GM19025 (cell line): ENCODE results near the gene GRIN2C.

Experiments
- ATAC-seq: cut with Tn5 transposase; IDR thresholded peaks from one replicate; pipeline ENCODE4 v1.9.1; 2021; ENCODE audit warnings: mild to moderate bottlenecking, low read depth, moderate library complexity; ENCODE audit not compliant: unreplicated experiment

GRIN2C gene

DNA sequence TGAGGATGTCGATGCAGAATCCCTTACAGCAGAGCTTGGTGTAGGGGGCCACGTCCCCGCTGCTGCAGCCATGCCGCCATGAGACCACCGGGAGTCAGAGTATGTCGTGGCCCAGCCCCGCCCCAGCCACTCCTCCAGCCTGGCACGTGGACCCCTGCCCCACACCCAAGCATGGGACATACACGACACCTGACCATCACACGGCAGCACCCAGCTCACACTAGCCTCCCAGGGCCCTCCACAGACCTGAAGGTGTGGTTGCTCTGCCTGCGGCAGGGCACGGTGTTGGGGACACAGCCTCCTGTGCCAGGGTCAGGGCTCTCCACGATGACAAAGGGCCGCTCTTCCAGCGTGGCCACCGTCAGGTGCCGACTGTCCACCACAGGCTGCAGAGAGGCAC, 9.4 kb downstream of the GRIN2C start:
- ATAC-seq, result no peak

DNA sequence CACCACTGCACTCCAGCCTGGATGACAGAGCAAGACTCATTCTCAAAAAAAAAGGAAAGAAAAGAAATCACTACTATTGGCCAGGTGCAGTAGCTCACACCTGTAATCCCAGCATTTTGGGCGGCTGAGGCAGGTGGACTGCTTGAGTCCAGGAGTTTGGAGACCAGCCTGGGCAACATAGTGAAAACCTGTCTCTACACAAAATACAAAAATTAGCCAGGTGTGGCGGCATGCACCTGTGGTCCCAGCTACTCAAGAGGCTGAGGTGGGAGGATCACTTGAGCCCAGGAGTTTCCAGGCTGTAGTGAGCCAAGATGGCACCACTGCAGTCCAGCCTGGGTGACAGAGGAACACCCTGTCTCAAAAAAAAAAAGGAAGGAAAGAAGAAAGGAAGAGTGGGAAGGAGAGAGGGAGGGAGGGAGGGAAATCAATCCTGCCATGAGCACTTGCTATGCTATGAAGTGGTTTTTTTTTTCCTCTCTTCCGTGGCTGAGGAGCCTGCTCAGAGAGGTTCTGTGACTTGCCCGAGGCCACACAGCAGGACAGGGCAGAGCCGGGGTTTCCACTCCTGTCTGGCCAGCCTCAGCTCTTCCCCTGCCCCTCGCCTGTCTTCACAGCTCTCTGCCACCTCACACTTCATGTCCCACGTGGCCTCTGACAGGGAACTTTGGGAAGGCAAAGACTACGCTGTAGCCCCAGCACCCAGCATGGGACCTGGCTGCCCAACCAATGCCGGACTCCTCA, 10.9 kb downstream of the GRIN2C start:
- ATAC-seq, result no peak

DNA sequence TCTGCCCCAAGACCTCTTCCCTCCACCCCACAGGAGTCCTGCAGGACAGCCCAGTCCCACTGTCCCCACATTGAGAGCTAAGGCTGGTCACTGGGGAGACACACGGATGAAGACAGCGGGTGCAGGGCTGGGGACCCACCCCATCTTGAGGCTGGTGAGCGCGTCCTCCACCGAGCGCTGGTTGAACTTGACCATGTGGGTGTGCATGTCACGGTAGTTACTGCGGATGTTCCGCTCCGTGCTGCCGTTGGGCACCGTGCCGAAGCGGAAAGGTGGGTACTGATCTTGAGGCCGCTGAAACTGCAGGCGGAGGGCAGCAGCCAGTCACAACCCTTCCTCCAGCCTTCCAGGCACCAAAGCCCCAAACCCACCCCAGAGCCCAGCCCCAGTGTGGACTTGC, 13.1 kb downstream of the GRIN2C start:
- ATAC-seq, result no peak

DNA sequence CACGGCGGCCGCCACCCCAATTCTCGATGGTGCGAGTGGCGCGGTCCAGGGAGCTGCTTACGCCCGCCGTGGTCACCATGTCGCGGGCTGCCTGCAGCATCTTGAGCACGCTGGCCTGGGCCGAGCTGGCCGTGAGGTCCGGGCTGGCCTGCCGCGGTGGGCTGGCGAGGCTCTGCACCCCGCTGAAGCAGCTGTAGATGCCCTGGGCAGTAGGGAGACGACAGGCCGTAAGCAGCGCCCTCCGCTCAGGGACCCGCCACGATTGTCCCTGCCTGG, 16.4 kb downstream of the GRIN2C start:
- no peak for ATAC-seq

DNA sequence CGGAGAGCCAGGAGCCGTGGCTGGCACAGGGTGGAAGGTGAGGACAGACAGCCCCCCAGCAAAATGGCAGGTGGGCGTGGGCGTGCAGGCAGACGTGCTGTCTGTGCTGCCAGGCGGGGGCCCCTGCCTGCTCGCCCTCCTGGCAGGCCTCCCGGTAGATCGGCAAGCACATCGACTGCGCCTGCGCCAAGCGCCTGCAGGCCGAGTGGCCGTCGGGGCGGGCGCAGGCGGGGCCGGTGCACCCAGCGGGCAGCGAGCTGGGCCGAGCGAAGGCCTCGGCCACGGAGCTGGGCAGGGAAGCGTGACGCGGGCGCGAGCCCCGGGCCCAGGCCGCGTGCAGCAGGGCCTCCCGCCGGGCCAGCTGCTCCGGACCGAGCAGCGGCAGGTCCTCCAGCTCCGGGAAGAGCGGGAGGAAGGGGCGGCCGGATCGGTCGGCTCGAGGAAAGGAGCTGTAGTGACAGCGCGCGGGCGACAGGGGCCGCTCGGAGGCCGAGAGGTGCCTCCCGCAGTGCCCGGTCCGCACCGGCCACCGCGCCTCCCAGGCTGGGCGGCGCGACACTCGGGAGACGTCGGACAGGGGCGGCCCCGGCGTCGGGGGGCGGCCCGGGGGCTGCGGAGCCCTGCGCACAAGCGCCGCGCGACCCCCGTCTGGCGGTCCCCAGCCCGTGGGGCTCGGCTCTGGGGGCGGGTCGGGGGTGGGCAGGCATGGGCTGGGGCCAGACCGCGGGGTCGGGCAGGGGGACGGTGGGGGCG, 16.9 kb downstream of the GRIN2C start:
- ATAC-seq, result no peak

DNA sequence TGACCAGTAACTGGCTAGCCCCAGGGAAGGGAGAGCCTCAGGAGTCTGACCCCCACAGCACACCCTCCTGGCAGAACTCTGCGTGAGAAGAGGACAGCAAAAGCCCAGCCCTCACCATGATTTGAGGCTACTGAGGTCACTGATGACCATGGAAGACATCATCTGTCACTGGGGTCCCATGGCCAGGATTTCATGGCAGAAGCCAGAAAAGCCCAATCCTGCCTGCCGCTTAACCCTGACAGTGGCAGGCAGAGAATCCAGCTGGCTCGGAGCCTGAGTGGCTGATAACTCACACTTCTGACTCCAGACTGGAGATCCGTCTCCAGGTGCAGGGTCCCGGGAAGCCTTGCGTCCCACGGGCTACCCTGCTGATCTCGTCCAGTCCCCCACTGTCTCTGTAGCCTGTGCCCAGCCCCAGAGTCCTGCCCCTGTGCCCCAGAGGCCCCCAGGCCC, 17.5 kb downstream of the GRIN2C start:
- no peak for ATAC-seq

DNA sequence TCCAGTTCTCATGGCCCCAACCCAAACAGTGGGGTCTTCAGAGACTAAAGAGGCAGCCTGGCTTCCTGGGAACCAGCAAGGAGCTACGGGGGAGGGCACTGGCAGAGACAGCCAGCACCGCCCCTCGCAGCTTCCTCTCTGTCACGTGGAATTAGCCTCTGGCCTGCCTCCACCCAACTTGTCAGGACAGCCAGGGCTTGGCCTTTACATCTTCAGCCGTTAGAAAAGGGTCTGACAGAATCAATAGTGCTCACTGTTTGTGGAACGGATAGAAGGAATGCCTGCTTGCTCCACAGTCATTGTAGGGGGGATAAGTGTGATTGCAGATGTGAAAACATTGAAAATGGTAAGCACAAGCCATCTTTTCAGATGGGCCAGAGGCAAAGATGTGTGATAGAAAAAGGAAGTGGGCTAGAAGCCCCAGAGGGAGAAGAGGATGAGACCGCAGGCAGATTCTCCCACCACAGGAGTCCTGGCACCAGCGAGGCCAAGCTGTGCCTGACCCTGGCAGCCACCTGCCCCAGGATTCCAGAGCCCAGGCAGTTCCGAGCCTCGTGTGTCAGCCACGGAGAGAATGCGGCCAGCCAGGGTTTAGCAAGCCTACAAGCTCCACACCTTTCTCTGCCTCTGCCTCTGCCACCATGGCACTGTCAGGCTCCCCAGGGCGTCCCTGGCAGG, 18.6 kb downstream of the GRIN2C start:
- no peak for ATAC-seq

DNA sequence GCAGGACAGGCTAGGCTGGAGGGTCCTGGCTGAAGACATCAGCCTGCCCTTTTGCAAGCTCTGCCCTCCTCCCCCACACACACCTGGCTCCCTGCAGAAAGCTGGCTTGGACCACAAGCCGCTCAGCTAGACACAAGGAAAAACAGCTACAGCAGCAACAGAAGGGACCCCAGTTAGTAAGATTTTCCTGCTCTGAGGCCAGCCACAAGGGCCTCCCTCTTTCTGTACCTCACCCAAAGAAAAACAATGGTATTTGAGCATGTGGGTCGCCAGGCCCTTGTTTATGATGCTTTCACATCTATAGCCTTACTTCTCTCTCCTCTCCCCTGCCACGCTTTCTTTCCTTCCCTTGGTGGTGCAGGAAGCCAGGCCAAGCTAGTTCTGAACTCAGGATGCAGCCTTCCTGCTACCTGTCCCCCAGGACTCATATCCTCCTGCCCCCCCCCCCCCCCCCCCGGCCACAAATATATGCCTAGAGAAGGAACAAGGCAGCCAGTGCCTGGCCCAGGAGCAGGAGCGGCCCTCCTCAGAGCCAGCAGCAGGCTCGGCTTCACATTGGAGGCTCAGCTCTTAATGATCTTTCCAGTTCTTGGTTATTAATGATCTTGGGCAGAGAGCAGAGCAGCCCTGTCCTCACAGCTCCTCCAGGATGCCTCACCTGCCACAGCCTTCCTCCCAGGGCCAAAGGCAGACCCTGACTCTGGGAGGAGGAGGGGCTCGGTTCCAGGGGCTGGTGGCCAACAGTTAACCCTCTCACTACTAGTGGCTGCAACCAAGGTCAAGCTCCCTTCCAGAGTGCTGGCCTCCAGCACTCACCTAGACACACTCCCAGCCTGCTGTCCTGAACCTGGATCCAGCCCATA, 19.5 kb downstream of the GRIN2C start:
- no peak for ATAC-seq

DNA sequence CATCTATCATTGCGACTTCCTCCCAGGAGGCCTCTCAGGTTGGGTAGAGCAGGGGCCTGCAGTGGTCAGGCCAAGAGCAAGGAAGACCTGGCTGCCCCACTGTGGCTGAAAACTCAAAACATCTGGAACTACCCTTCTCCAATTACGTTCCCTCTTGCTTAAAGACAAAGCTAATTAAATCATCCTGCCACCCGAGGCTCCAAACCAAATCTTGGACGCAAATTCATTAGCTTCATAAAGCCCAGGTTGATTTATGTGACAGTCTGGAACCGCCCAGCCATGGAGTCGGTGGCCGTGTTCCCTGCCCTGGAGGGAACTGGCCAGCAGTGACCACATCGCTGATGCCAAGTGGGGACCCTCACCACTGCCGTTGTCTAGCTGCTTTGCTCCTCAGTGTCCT, 21.4 kb downstream of the GRIN2C start:
- ATAC-seq, result no peak

DNA sequence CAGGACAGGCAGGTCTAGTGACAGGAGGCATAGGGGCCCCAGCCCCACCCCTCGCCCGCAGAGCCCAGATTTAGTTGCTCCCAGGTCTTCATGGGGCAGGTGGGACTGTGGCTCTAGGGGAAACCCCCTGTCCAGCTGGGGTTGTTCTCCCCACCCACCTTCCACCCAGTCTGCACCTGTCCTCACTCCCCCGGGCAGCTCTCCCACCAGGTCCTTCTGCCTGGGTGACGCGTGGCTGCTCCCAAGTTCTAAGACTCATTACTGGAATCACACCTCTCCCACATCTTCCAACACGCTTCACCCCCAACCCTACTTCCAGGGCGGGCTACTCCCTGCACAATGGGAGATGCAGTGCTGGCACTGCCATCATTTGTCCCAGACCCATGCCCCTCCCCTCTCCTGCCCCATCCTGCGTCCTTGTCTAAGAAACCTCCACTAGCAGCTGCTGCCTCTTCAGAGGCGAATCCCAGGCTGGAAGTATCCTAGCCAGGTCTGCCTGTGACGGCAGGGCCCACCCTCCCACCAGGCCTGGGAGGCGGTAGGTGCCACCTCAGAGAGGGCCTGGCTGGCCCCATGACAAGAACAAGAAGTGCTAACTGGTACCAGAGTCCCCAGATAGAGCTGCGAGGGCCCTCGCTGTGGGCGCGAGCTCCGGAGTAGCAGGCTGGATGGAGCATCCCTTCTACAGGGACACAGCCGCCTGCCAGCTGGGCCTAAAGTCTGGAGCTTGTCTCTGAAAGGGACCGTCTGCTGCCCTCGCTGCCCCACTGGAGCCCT, 22.8 kb downstream of the GRIN2C start:
- ATAC-seq, result no peak

DNA sequence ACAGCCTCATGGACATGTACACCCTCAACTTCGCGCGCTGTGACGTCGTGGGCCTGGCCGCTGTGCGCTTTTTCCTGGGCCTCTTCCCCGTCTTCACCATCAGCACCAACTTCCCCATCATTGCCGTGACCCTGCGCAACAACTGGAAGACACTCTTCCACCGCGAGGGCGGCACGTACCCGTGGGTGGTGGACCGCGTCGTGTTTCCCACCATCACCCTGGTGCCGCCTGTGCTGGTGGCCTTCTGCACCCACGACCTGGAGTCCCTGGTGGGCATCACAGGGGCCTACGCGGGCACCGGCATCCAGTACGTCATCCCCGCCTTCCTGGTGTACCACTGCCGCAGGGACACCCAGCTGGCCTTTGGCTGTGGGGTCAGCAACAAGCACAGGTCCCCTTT, 23.5 kb downstream of the GRIN2C start:
- ATAC-seq, result no peak

DNA sequence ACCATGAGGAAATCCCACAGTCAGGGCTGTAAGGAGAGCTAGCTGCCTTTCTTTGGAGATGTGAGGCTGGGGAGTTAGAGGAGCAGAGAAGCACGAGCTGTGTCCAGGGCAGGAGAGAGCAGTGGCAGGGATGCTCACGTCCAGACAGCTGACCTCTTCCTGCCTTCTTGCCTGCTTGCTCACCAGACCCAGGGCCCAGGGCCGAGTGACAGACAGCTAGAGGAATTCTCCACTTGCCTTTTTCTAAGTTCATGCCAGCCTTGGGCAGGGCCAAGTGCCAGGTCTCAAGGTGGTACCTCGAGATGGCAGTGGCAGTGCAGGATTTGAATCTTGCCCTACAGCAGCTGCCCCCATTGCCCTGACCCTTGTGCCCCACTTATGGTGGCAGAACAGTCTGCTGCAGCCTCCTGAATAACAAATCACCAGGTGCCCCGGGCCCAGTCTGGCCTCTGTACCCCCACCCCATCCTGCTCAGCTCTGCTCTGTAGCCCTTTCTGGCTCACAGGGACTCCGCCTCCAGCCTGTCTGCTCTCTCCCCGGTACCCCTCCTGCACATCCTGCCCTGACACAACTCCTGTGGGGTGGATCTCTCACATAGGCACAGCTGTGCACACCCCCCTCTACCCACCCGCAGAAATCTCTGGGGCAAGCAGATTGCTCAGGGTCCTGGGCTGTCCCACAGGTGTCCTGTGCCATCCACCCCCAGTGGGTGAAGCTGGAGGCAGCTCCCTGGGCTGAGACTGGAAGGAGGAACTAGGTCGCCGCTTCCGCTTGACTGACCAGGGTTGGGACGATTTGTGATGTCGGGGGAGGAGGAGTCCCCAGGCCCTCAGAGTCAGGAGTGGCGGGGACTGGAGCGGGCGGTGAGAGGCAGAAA, 25.9 kb downstream of the GRIN2C start:
- ATAC-seq, result no peak

DNA sequence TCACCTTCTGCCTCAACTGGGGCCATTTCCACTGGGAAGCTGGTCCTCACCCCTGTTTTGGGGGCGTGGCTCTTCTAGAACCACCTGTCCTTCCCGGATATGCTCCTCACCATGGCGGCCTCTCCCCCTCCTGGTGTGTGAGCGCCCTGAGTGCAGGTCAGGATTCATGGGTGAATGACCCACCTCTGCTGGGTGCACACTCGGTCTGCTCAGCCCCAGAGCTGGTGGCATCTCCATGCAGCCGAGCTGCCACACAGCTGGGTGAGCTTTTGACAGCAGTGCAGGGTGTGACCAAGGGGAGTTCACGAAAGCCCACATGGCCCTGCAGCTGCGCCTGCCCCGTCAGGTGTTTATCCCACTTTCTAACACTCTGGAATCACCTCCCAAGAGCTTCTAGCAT, 27.3 kb downstream of the GRIN2C start:
- ATAC-seq, result no peak

DNA sequence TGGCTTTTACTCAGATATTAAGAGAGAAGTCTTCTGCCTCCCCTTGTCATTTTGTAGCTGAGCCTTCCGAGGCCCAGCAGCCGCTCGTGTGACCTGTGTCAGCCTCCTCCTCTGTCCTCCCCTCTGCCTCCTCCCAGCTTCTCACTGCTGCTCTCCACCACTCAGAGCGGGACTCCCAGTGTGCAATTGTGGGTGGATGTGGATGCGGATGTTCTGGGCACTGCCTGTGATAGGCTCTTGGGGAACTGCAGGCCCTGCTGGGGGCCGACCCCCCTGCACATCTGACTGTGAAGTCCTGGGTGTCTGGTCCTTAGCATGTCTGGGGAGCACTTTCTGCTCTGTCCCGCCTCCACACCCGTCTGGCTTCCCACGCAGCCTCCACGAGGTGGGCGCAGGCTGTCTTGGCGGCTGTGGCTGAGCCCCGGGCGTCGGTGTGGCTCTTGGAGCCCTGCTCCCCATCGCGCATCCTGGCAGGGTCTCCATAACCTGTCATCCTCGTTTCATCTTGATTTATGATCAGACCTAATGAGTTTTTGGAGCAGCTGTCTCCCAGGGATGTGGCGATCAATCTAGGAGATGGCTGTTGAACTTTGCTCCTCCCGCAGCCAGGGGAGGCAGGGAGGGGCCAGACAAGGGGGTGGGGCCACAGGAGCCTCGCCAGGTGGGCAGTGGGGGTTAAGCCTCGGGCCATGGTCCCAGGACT, 28.1 kb downstream of the GRIN2C start:
- ATAC-seq, result no peak

DNA sequence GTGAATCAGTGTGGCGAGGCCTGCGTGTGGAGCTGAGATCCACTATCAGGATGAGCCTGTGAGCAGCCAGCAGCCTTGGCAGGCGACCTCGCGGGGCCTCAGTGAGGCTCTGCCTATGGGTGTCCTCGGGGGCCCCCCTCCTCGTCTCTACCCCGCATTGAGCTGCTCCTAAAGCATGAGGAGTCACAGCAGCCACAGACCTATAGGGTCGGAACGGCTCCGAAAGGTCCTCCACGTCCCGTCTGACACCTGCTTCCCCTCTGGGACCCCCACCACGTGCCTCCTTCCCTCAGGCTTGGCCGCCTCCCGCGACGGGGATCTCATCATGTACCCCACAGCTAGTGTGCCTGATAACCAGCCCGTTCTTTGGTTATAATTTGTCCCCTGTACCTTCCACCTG, 28.8 kb downstream of the GRIN2C start:
- no peak for ATAC-seq

DNA sequence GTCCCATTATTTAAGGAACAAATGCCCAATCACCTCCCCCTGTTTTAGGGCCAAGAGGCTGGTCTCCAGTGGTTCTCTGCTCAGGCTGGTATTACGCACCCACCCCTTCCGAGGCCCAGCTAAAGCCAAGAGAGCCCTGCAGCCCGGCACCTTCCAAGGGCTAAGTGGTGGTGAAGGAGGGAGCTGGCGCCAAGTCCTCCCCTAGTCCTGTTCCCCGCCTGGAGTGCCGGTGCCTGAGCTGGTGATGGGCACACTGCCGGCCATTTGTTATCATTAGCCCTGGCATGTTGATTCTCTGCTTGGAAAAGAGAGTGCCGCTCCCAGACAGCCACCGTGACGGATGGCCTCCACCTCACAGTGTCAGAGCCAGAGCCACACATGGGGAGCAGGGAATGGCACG, 31.9 kb downstream of the GRIN2C start:
- ATAC-seq, result no peak

DNA sequence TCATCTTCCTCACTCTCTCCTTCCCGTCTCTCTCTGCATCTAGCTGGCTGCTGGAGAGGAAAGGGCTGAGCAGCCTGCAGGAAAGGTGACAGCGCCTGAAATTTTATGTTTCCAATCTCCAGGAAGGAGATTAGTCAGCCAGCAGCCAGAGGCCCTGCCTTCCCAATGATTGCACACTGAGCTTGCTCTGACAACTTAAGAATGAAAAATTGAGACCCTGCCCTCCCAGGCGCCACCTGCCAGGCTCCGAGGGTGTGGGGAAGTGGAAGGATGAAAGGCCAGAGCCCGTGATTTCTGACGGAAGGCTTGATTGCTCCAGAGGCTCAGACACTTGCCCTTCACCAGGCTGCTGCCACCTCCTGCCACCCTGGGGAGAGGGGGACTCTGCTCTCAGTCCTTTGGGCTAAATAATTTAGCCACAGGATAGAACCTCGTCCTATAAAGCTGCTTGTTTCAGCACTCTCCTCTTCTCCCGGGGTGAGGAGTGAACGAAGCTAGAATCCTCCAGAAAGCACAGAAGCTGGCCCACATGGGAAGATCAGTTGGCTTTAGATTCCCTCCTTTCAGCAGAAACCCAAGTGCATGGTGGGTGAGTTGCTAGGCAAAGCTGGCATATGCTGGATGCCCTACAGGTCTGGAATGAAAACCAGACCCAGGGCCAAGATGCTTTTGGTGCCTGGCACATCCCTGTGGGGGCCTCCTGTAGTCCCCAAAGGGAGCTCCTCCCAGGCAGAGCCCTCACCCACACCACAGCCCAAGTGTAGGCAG, 33.5 kb downstream of the GRIN2C start:
- no peak for ATAC-seq
